NT2/D1 (cell line): Measurements from ENCODE around the gene MATN1.
A peak's percentile ranks its signal among the peaks of the same experiment; 100 is the strongest.

Experiments used
- DNase-seq: peaks from one replicate; pipeline ENCODE4 v3.0.0-alpha.2; 2011; ENCODE audit warnings: low read depth, low spot score
- H3K27me3 ChIP-seq: 2 replicates; pipeline ENCODE4 v1.6.0; 2011; ENCODE audit warnings: mild to moderate bottlenecking; ENCODE audit not compliant: insufficient read length, insufficient read depth
- H3K36me3 ChIP-seq: 2 replicates; pipeline ENCODE4 v1.6.1; 2011; ENCODE audit warnings: mild to moderate bottlenecking, low read length, mixed read lengths; ENCODE audit not compliant: insufficient read depth, insufficient read length
- H3K4me1 ChIP-seq: 2 replicates; pipeline ENCODE4 v1.5.1; 2011; ENCODE audit not compliant: insufficient read depth, insufficient read length
- H3K4me3 ChIP-seq: 2 replicates; pipeline ENCODE4 v1.5.1; 2011; ENCODE audit warnings: low read depth; ENCODE audit not compliant: insufficient read length
- H3K9ac ChIP-seq: 2 replicates; pipeline ENCODE4 v1.6.0; 2011; ENCODE audit warnings: low read depth; ENCODE audit not compliant: insufficient read length
- H3K9me3 ChIP-seq: 2 replicates; pipeline ENCODE4 v1.5.1; 2011; ENCODE audit warnings: mild to moderate bottlenecking, low read length; ENCODE audit not compliant: insufficient read depth
- SUZ12 ChIP-seq: IDR thresholded peaks from 2 replicates; pipeline ENCODE4 v1.6.1; 2011; ENCODE audit not compliant: insufficient read length, insufficient read depth; ENCODE audit errors: extremely low read depth
- YY1 ChIP-seq: IDR thresholded peaks from 2 replicates; pipeline ENCODE4 v1.6.1; 2011; ENCODE audit not compliant: insufficient read length, insufficient read depth
- ZNF274 ChIP-seq: IDR thresholded peaks from 2 replicates; pipeline ENCODE4 v1.6.1; 2011; ENCODE audit warnings: mild to moderate bottlenecking, low read depth, low read length

The MATN1 gene

DNA sequence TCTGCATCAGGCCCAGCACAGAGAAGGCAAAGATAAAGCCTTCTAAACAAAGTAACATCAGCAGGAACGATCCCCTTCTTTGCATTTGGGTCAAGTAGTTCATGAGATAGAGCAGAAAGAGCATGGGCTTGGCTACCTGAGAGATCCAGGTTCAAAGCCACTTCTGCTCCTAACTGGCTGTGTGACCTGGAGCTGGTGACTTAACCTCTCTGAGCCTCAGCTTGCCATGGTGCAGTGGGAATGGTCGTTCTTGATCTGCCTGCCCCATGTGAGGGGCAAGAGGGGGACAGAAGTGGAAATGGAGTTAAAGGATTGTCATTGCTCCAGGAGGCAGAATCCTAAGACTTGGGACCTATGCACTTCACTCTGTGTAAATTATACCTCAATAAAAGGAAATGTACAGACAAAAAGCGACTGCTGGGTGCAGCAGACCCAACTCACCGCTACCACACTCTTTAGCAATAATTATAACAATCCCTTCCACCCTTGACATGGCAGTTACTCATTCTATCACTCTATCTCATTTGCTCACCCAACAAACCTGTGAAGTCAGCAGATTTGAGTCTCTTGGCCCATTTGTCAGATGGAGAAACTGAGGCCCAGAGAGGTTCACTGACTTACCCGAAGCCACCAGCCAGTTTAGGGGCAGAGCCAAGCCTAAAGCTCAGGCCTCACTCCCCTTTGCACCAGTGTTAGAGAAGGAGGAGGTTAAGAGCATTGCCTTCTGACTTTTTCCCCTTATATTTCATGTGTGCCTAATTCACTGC lies 1.5 kb upstream of the MATN1 start:
- Histone ChIP-seq H3K4me3 (no peak overlapping the region), H3K36me3 (peaks cover 3% of the 10 kb centered on the region), H3K9me3 (no peaks in the 10 kb centered on the region), H3K27me3 (peaks cover 2% of the 10 kb centered on the region), H3K9ac (no peak overlapping the region), H3K4me1 (peaks cover 28% of the 10 kb centered on the region)
- no peak for DNase-seq
- TF ChIP-seq SUZ12 (no peak), YY1 (no peak), ZNF274 (no peak)

DNA sequence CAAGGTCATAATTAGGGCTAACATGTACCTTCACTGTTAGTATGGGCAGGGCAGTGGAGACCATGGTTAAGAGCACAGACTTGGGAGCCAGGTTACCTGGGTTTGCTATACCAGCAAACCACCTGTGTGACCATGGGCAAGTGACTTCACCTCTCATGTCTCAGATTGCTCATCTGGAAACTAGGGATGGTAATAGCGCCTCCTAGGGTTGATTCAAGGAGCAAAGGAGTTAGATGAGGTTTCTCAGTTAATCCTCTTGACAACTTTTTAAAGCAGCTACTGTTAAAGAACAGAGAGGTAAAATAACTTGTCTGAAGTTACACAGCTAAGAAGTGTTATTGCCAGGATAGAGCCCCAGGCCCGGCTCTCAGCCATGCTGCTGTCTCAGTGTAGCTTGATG lies 790 bp upstream of the MATN1 start:
- Histone ChIP-seq H3K9ac (no peak overlapping the region), H3K4me3 (no peak overlapping the region), H3K36me3 (peaks cover 3% of the 10 kb centered on the region), H3K4me1 (peaks cover 30% of the 10 kb centered on the region), H3K9me3 (no peaks in the 10 kb centered on the region), H3K27me3 (peaks cover 4% of the 10 kb centered on the region)
- TF ChIP-seq SUZ12 (no peak), ZNF274 (no peak), YY1 (no peak)
- no peak for DNase-seq

DNA sequence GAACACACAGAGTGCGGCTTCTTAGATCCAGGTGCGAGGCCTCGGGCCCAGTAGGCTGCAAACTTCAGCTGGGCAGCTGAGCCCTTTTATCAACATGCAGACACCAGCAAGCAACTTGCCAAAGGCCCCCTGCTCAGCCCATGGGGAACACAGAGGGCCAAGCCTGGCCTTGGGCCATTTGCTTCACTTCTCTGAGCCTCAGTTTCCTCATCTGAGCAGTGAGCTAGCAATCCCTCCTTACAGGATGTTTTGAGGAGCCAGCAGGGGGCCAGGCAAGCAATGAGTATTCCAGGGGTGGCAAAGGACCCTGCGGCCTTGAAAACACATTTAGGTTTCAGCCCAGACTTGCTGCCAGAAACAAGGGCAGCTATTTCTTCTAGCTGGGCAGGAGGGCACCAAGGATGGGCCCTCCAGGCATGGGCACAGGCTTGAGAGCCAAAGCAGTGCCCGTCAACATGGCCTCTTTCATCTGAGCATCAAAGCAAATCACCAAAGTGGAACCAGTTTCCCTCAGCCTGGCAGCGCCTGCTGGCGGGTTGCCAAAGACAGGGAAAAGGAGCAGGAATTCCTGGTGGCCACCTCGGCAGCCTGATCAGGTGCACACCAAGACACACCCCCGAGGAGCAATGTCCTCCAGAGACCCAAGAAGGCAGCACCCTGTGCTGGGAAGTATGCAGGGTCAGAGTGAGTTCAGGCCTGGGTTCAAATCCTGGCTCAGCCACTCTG lies 1.4 kb downstream of the MATN1 start:
- no peaks in the 10 kb centered on the region for H3K9me3 ChIP-seq
- H3K4me1 ChIP-seq, result peaks cover 16% of the 10 kb centered on the region
- H3K4me3 ChIP-seq, result no peak overlapping the region
- no peak overlapping the region for H3K9ac ChIP-seq
- no peak for DNase-seq
- peaks cover 4% of the 10 kb centered on the region for H3K27me3 ChIP-seq
- peaks cover 3% of the 10 kb centered on the region for H3K36me3 ChIP-seq
- TF ChIP-seq SUZ12, result no peak
- TF ChIP-seq YY1, result no peak
- TF ChIP-seq ZNF274, result no peak

DNA sequence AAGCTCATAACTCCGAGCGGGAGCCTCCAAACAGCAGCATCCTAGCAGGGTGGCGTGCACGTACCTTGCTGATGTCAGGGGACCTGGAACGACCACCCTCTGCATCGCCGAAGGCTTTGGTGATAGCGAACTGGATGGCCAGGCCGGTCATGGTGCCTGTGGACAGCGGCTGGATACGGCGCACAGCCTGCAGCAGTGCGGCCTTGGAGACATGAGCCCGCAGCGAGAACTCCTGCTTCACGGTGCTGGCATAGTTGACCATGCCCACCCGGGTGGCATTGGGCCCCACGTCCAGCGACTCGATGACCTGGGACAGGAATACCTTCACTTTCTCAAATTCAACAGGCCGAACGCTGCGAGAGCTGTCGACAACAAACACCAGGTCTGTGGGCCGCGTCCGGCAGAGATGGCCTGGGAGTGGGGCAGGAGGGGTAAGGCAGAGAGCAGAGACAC lies 2.0 kb downstream of the MATN1 start:
- Histone ChIP-seq H3K9me3 (no peaks in the 10 kb centered on the region; the same call in 1 of the 2 replicates), H3K27me3 (peaks cover 4% of the 10 kb centered on the region), H3K9ac (no peak overlapping the region), H3K4me1 (peaks cover 15% of the 10 kb centered on the region), H3K36me3 (peaks cover 3% of the 10 kb centered on the region), H3K4me3 (no peak overlapping the region)
- DNase-seq, result no peak
- TF ChIP-seq ZNF274 (no peak), SUZ12 (no peak)

DNA sequence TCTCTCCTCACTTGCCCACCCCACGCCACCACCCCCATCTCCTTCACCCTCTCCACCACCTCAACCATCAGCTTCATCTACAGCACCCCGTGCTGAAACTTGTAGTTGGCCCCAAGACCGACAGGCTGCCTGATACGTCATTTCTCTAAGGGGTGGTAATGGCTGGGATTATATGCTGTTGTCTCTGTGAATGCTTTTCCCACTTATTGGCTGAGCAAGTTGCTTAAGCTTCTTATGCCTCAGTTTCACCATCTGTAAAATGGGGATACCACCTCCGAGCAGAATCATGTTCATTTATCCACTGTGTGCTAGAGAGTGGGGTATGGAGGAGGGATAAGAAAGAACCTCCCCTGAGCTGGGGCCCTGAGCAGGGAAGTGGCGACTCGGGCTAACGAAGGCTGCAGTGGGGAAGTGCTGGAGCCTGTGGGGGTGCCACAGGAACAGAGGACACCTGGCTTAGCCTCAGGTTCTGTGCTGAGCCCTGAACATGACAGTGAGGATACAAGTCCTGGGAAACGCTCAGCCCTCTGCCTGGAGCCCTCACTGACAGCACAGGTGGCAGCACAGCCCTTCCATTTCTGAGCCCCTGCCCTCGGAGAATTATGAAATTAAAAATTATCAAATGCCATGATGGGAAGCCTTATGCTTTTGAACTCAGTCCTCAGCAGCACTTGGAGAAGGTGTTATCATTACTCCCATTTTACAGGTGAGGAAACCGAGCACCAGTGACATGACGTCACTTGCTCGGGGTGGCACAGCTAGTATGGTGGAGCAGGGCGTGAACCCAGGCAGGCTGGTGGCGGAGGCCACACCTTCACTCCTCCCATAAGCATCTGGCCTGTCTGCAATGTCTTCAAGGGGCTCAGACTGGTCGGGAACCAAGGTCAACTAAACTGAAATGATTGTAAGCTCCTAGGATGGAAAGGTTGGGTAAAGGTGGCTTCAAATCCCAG lies 2.8 kb downstream of the MATN1 start:
- DNase-seq, result no peak
- Histone ChIP-seq H3K4me3 (no peak overlapping the region), H3K9ac (peak overlapping the region; percentile 75), H3K27me3 (peaks cover 4% of the 10 kb centered on the region), H3K4me1 (peaks cover 14% of the 10 kb centered on the region), H3K36me3 (peaks cover 3% of the 10 kb centered on the region), H3K9me3 (peaks cover 7% of the 10 kb centered on the region)
- no peak for TF ChIP-seq ZNF274
- TF ChIP-seq YY1, result no peak
- no peak for TF ChIP-seq SUZ12

DNA sequence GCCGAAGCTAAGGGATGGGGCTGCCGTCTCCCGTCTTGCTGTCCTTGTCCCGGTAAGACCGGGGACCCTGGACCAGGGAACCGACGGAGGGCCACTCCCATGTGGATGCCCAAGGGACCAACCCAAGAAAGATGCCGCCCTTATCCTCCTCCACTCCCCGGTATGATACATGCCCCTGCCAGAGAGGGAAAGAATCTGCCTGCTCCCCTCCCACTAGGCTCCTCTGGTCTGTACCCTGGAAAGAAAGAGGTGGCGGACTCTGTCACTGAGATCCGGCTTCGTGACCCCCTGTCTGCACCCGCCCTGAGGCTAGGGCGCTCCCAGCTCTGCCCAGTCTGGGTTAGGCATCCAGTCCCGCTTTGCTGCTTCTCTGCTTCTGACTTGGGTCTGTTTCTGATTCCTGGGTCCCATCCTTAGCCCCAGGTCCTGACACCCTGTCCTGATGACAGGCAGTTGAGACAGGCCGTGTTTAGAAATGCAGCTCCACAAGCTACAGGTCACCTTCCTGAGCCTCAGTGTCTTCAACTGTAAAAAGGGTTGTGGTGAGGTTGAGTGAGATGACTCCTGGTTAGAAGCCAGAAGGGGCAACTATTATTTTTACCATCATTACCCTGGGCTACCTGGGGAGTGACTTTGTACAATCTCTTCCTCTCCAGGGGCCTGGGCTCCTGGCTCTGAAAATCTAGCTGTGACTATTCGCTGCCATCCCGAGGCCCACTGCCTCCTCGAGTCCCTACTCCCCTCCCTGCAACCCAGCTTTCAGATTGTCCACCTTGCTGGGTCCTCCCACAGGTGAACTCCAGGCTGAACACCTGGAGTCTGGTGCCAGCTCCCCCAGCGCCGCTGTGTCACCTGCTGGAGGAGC lies 3.7 kb downstream of the MATN1 start:
- Histone ChIP-seq H3K9me3 (peaks cover 15% of the 10 kb centered on the region), H3K4me3 (peak overlapping the region; percentile 63), H3K9ac (peak overlapping the region; percentile 75), H3K27me3 (peaks cover 4% of the 10 kb centered on the region), H3K36me3 (peaks cover 3% of the 10 kb centered on the region), H3K4me1 (peaks cover 14% of the 10 kb centered on the region)
- no peak for DNase-seq
- no peak for TF ChIP-seq SUZ12
- no peak for TF ChIP-seq ZNF274
- TF ChIP-seq YY1, result no peak
